ENCODE data around the gene SLC41A1.

Gene SLC41A1

DNA sequence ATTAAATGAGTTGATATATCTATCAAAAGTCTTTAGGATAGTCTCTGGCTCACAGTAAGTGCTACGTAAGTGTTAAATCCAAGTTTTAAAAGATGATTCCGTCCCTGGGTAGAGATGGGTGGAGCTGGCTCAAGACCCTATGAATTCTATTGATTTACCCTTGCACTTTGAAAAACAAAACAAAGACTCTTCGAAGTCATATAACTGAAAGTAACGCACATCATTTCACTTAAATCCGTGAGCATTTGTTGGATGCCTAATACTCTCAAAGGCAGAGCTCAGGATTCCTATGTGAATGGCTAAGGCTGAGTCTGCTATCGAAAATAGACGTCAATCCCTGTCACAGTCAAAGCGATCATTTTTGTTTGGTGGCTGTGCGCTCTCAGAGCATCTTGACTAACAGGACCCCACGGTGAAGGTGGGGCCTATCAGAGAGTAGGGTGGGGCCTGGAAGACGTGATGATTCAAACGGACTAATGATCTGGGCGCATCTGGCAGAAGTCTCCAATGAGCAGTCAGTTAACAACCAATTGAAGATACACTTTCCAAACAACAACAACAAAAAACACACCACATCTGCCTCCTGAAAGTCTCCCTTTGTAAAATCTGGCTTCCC lies 61.9 kb downstream of the SLC41A1 start:
- DNase-seq (ENCODE audit: low read depth): no peak

- peak; percentile 95 for DNase-seq (ENCODE audit: low read depth)
These were observed 62.6 kb downstream of the SLC41A1 start, which contains the start of gene NUCKS1 for GRCh38 chr1:205750138-205751035. Gene NUCKS1 (minus strand): TSS chr1:205750182. CDS start chr1:205749973, 209 bp downstream.

- DNase-seq (ENCODE audit: low read depth): peak; percentile 60
These were observed 63.5 kb downstream of the SLC41A1 start for GRCh38 chr1:205749234-205750137.

DNA sequence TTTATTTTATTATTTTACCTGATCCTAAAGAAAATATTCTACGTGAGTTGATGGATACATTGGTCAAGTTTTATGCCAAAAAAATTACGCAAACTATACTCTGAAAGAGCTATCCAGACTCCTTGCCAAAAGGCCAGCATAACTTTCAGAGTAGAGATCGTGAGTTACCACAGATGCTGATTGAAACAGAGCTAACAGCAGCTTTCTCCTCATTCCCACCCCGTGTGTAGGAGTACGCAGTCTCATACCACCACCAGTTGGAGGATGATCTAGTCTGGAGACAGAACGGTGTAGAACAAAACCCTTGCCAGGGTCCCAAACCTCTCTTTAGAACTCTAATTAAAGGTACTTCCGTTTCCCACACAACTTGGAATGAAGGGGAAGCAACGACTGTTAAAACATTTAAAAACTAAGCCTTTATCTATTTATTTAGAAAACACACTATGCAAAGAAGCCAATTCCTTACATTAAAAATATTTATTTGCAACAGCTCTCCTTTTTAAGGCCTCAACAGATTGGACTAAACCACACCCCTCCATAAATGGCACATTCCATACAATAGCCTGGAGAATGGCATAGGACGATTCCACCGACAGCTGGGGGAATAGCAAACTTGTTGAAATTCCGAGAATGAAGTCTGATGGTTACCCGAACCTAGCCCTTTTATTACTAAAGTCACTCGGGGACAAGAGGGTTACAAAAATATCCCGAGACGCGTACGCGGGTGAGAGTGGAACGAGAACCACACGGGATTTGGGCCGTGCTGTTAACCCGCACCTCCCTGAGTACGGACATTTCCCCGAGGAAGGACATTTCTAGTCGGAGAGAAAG lies 64.4 kb downstream of the SLC41A1 start:
- DNase-seq (ENCODE audit: low read depth): no peak

- DNase-seq (ENCODE audit: low read depth): no peak
These were observed 66.1 kb downstream of the SLC41A1 start for GRCh38 chr1:205746757-205747412.

DNA sequence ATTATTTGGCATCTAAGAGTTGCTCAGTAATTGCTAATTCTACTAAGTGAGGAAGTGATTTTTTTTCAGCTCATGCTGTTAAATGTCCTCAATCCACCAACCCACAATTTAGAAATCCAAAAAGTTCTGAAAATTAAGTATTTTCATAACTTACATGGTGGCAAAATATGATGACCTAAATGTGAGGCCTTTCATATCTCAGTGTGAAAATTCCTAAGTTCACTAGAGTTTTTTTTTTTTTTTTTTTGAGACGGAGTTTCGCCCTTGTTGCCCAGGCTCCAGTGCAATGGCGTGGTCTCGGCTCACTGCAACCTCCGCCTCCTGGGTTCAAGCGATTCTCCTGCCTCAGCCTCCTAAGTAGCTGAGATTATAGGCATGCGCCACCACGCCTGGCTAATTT lies 68.6 kb downstream of the SLC41A1 start:
- no peak for DNase-seq (ENCODE audit: low read depth)

GRCh38 chr1:205743977-205744376 lies 69.0 kb downstream of the SLC41A1 start:
- no peak for DNase-seq (ENCODE audit: low read depth)

- no peak for DNase-seq (ENCODE audit: low read depth)
These were observed 71.3 kb downstream of the SLC41A1 start for GRCh38 chr1:205741681-205742080.

DNA sequence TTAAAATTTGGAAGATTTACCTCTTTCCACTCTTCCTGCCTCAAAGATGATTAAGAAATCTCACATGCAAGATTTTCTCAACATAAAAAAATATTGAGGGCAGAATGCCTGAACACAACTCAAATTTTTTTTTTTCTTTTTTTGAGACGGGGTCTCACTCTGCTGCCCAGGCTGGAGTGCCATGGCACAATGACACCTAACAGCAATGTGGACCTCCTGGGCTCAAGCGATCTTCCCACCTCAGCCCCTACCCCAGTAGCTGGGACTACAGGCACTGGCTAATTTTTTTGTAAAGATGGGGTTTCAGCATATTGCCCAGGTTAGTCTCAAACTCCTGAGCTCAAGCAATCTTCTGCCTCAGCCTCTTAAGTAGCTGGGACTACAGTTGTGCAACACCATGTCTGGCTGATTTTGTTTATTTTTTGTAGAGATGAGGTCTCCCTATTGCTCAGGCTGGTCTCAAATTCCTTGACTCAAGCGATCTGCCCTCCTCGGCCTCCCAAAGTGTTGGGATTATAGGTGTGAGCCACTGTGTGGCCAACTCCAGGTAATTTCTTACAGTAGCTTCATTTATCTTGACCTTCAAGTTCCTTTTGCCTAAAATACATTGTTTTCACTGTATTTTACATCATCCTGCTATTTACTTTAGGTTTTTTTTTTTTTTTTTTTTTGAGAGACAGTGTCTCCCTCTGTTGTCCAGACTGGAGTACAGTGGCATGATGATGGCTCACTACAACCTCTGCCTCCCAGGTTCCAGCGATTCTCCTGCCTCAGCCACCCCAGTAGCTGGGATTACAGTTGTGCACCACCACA lies 73.4 kb downstream of the SLC41A1 start:
- DNase-seq (ENCODE audit: low read depth): no peak
